GM03348 (cell line): ENCODE results near the gene SFR1.

Source experiments
- DNase-seq: peaks from one replicate; pipeline ENCODE4 v3.0.0; 2012; ENCODE audit warnings: low spot score

The SFR1 gene

DNA sequence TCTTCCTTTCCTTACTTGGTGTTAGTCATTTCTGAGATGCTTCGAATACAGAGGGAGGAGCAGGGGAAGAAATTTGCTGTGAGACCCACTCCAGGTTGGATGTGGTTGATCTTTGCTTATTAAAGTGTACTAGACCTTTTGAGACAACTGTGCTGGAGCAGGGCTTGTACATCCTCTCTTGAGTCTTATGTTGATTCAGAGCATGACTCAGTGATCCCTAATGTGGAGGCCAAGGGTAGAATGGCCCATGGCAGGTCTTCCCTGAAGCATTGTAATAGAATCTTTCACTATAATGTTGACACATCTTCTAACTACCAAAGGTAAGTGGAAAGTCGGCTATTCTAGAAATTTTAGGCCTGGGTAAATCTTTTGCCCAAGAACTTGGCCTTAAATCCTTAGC is 17.0 kb upstream of the SFR1 start:
- DNase-seq = no peak

DNA sequence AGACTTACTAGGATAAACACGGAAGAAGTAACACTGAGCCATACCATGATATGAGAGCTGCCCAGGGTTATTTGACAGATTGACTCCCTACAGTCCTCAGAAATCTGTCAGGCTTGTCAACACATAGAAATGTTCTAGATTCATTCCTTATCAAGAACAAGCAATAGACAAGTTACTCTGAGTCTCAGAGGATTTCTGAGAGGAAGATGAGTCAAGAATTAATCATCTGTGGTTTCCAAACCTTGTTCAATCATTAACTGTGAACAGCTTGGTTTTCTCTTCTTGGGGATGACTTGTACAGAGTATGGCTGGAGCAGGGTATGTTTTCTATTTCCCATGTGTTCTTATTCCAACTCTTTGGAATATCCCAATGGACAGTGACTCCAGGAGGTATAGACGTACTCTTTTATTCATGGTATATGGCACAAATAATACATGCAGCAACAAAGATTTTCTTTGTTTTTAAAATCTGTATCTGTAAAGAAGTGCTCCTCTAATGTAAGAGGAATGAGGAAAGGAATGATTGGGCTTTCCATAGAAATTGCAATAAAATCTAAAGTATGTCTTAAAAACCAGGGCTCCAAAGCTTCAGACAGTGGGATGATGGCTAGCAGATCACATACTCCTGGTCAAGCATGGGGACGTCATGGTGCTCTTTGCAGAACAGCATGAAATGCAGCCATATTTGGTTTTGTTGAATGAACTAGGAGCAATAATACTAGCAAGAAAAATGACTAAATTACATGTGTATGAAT is 11.9 kb upstream of the SFR1 start:
- peak; percentile 62 for DNase-seq

DNA sequence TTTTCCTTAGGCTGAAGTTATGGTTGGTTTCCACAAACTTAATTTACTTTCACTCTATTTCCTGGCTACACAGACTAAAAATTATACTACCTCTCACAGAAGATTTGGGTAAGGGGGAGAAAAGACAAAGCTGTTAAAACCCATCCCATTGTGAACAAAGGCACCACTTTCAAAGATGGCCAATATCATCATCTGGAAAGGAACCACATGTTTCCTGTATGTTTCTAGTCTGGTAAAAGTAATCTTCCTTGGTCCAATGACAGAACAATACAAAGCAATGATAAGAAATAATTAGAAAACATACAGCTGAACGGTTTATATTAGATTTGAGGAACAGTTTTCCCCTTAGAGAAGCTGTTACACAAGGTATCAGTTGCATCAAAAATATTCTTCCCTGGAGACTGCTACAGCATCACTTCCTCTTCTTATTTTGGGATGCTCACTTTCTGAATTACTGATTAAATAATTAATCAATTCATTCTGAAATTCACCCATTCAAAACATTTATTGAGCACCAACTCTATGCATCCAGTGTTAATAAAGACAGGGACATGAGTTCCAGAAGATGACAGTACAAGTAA is 8.5 kb upstream of the SFR1 start:
- no peak for DNase-seq

DNA sequence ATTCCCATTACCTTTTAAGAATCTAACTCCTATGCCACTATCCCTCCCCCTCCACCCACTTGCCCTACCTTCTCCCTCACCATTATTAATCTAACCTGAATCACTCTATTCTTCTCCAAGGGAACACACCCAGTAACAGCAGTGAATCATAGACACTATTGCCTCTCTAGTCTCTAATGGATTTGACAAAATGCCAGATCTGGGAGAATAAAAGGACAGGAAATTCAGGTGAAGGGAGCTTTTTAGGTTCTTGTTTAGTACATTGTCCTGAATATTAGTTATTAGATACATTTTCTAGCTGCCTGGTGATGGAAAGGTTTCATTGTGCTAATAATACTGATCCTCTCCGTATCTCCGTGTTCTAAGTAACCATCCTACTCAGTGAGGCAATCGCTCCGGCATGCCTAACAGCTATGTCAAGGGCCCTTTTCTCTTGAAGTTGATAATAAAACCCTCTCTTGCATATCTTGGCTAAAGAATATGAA is 4.1 kb upstream of the SFR1 start:
- peak; percentile 16 for DNase-seq

DNA sequence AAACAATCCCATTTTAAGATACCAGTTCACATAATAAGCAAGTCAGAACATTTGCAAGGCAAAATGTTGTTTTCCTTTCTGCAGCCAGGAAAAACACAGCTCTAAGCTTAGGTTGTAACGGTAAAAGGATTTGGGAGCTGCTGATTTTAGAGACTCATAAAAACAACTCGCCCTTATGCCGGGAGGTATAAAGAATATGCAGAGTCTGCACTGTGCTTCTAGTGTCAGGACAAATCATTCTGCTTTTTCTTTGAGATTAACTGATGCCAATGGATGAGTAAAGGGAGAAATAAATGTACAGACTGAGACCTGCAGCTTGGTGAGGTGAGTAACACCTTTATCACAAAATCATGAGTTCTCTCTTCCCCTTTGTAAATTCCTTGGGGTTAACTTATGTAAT is 2.0 kb upstream of the SFR1 start:
- DNase-seq = no peak

DNA sequence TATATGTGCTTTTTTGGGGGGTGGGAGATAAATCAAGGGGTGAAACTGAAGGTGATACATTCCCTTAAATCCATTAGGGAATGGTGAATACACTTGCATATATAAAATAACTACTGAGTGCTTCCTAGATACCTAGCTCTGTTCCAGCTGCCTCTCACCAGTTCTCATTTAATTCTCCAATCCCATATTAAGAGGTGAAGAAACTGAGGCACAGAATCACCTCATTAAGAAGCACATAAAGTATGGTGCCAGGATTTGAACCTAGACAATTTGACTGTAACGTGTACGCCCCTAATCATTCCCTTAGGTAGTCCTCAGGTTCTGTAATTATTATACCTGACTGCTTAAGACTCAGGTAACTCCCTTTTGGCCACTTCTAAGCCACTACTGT is 1.5 kb upstream of the SFR1 start:
- no peak for DNase-seq

DNA sequence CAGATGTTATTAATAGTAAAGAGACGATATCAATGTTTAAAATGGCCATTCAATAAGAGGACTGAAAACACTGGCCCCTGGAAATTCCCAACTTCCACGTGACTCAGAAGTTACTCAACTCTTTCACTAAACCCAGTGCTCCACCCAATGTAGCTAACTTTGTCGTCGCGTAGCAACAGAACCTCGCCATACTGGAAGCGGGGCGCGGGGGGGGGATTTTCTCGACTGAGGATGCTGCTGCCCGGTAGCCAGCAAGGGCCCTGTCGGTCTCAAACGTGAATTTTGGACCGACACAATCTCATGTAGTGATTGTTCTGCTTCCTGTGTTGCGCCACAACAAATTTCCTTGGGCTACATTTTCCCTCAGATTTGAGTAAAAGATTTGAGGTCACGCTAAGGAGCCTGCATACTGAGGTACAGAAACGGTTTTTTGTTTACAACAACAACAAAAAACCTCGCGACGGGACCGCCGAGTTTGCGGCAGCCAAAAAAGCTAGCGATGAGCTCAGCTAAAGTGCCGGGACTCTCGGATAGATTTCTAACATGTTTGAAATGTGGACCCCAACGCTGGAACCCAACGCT is 977 bp upstream of the SFR1 start:
- DNase-seq = peak; percentile 83

DNA sequence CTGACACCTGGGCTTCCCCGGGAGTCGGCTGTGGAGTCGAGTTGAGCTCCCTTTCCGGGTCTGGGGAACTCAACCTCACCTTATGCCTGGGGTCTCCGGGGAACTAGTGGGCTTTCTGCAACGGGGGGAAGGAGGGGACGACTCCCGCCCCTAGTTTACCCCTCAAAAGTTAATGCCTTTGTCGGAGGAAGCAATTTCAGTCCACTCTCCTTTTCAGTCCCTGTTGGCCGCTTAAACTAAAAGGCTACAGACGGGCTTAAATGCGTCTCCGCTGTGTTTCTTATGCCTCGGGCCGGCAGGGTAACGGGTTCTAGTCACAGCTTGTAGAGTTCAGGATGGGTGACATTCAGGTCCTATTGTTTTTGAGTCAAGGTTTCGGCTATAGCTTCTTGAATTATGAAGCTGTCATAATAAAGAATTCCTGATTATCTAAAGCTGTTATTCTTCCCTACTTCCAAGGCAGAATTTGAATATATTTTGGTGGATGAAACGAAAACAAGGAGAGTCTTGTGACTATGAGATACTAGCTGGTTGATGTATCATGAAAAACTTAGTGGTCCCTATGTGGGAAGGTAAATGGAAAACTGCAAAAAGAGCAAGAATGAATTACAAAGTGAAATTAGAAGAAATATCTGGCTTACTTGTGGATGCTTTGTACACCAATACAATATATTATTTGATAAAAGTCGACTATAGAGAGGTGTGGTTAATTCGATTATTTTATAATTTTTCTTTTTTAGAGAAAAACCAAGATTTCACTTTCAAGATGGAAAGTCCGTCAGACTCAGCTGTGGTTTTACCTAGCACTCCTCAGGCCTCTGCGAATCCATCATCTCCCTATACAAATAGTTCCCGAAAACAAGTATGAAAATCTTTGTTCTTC is 495 bp downstream of the SFR1 start:
- DNase-seq = no peak

DNA sequence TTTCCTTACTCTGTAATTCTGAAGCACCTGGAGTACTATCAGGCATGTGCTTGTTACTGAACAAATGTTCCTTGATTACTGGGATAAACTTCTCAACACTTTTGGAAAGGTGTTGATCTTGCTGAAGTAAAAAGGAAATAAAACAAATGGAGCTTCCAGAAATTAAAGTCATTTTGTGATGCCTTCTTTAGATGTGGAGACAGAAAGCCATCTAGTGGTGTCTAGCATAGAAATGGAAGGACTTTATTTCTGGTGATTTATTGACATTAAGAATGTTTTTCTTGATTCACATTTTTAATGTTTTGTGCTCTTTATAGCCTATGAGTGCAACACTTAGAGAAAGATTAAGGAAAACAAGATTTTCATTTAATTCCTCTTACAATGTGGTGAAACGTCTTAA is 1.4 kb downstream of the SFR1 start:
- DNase-seq = peak; percentile 40

DNA sequence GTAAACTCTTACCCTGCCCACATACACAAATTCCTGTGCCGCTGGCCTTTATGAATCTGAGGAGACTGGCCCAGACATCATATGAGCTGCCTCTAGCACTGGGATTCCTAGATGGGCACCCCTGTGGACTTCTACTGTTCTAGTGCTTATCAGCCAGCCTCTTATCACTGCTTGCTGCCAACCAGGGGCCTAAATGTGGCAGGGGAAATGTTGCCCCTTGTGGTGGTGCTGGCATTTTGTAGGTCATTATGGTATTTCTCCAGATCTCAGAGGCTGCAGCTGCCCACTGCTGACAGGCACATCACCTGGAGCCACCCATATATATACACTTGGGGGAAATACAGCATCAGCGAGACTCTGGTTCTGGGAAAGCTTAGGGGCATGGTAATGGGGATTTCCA is 5.4 kb downstream of the SFR1 start:
- no peak for DNase-seq

DNA sequence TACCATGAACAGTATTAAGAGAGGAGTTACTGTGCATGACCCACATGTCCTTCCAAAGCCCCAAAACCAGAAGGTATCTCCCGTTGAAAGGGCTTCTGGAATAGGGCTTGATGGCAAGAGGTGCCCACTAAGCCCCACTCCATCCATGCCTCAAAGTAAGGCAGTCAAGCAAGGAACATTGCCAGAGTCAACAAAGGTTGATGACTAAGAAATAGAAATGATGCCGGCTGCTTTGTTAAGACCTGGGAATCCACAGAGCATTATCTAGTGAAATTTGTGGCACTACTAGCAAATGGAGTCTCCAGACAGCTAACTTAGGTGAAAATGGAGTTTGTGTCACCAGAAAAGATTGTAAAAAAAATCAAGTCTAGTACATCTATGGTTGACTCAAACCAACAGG is 6.2 kb downstream of the SFR1 start:
- DNase-seq = no peak

DNA sequence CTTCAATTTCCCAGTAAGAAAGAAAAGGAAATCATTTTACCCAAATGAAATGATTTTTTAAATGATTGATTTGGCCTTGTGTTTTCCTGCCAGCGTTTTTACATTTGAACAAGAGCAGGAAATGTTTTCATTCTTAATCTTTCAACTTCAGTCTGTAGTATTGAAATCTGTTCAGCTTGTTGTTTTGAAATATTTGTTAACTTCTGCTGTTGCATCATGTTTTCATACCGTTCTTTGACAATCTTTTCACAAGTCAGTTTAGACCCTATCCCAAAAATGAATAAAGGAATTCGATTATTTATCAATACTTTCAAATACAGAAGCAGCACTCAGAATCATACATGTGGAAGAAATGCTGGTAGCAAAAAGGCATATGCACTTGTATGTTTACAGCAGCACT is 8.1 kb downstream of the SFR1 start:
- no peak for DNase-seq

DNA sequence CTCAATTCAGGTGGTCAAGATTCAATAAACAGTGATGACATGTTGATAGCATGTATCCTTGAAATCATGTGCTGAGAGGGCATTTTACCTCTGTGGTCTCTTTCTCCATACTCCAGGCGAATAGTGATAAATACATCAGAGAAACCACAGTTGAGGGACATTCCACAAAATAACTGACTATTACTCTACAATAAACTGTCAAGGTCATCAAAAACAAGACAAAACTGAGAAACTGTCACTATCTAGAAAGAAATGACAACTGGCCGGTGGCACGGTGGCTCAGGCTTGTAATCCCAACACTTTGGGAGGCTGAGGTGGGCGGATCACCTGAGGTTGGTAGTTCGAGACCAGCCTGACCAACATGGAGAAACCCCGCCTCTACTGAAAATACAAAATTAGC is 16.2 kb downstream of the SFR1 start:
- no peak for DNase-seq

DNA sequence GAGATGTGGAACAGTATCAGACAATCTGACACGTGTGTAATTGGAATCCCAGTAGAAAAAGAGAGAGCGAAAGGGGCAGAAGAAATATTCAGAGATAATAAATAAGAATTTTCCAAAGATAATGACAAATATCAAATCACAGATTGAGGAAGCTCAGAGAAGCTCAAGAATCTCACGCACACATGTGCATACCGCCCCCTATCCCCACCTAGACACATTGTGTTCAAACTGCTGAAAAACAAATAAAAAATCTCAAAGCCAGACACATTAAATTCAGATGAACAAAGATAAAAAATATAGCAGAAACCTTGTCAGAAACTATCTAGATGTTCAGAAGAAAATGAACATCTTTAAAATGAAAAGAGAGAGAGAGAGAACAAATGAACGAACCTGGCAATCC is 17.2 kb downstream of the SFR1 start:
- no peak for DNase-seq

DNA sequence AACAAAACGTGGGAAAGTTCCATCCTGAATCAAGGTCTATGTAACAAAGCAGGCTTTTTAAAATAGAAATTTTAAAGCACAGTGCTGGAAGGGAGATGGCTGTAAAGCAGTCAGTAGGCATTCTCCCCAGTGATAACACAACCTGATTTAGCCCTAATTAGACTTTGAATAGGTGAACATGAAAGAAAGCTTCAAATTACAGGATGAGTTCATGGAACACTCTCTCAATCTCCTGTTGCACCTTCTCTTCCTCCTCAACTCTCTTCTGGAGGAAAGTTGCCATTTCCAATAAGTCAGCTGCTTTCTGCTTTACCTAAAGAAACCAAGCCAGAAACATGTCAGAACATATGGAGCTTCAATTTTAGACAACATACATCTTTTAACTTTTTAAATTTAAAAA is 20.1 kb downstream of the SFR1 start:
- DNase-seq = no peak

DNA sequence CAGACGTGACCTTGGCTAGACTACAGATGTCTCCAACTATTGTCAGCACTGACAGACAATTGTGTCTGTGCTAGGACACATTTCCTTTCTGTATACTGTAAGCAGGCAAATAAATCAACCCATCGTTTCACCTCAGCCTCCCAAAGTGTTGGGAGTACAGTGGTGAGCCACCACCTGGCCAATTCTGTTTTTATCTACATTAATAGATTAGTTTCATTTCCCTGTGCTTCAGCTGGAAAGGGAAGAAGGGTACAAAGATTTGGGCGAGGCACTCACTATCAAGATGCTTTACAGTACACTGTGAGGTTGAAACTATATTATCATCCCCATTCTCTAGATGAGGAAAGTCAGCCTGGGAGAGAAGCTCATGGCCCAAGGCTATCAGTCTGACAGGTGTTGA is 21.9 kb downstream of the SFR1 start:
- no peak for DNase-seq

DNA sequence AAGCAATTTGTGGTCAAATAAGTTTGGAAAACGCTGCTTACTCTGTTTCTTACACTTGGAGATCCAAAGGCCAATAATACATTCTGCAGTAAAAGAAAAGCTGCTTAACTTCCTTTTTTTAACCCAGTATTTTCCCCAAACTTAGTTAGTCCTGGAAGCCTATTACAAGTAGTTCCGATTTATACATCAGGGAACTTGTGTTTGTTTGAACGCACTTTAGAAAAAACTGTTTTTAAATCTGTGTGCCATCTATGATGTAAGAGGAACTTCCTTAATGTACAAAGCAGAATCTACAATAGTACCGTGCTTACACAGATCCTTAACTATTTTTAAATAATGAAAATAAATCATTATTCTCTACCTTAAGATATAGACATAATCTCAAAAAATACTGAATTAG is 23.0 kb downstream of the SFR1 start:
- no peak for DNase-seq

DNA sequence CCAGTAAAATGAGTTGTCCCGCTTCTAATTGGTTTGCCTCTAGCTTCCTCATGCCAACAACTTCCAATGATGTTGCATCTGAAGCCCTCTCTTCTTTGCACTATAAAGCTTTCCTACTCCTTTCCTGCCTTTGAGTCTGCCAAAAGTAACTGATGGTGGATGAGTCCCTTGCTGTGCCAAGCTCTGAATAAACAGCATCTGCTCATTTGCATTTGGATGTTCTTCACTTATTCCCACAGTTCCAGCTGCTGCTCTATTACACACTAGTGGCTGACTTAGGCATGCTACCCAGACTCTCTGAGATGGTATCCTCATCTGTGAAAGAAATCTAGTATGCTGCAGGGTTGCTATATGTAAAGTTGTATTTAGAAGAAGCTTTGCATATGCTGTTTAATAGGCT is 24.9 kb downstream of the SFR1 start:
- DNase-seq = no peak

DNA sequence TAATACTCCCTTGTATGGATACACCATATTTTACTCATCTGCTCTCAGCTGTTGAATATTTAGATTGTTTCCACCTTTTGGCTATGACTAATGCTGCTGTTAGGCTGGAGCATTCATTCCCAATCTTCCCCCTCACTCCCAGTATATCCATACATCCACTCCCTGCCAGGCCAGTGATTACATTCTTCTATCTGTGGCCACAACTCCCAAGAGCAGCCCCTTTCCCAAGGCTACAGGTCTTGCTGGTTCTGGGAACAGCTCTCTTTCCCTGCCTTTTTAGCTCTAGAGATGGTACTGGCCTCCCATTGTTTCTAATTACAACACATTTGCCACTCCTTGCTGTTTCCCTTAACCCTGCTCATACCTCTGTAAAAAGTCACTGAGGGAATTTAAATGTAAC is 28.2 kb downstream of the SFR1 start:
- DNase-seq = no peak

DNA sequence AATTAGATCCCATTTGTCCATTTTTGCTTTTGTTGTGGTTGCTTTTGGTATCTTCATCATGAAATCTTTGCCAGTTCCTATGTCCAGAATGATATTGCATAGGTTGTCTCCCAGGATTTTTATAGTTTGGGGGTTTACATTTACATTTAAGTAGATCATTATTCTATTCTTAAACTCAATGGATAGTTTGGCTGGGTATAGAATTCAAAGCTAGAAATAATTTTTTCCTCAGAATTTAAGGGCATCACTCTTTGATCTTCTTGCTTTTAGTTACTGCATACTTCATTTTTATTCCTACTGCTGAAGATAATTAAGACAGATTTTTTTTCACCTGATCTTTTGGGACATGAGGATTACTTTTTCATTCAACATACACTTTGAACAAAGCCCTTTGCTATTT is 29.8 kb downstream of the SFR1 start:
- DNase-seq = no peak

DNA sequence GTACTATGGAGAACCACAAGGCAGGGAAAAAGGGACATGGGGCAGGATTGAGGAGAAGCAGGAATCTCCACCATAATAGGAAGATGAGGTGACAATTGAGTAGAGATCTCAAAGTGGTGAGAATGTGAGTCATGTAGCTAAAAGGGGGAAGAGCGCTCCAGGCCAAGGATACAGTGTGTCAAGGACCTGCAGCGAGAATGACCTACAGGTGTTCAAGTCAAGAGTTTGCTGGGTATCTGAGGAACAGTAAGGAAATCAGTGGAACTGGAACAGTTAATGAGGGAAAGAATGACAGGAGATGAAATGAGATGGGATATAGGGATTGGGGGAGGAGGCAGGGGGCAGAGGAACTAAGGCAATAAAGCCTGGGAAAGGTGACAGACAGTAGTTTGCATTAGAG is 33.6 kb downstream of the SFR1 start:
- no peak for DNase-seq

DNA sequence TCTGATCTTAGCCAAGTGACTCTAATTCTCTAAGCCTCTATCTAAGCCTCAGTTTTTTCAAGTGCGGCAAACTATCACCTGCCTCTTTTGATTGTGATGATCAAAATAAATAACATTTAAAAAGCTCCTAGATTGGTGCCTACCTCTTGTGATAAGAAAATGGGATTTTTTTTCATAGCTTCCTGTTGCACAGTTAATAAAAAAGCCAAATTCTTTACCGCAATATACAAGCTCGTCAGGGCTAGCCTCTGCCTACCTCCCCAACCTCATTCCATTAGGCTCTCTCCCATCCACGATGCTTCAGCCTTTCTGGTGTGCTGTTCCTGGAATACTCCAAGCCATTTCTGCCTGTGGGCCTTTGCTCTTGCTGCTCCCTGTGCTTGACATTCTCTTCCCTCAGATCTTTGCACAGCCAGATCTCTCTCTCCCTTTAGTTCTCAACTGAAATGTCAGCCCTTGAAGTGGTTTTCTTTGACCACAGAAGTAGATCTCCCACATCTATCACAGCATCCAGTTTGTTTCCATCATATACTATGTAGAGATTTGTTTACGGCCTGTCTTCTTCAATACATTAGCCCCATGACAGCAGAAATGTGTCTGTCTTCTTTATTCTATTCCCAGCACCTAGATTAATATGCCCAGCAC is 48.8 kb downstream of the SFR1 start:
- no peak for DNase-seq
